ENCODE results near the gene C2. TPM values are rescaled to one million over a fixed set of nuclear protein-coding genes. Genes with fewer than 3 reads are reported as not detected.
A peak's percentile ranks its signal among the peaks of the same experiment; 100 is the strongest.

C2 gene
- total and polyA plus RNA-seq, 4 donors: 28.6 to 230 (median 132) TPM

DNA sequence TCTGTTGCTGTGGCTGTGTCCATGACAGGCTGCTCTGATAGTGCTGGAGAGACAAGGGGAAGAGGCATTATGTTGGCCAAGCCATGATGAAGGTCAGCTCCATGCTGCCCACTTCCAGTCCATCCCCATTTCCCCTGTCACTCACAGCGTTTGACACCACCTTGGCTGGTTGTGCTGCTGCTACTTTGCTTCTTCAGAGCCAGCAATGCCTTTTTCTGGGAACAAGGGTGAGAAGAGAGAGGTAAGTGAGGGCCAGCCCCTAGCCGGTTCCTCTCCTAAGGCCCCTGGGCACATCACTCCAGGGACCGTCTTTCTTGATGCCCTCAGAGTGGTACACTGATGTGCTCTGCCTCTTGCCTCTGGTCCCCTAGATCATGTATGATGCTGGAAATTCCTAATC lies 29.3 kb downstream of the C2 start:
- WGBS, 2 donors: 63% methylated on average over 3 of the region's 3 CpGs
- no peak overlapping the region for H3K4me3 ChIP-seq
- H3K9me3 ChIP-seq (ENCODE audit: control insufficient read depth in 4 of 4, insufficient read depth in 3 of 4, low read length in 3 of 4): no peaks in the 10 kb centered on the region
- DNase-seq (no peak), ATAC-seq (ENCODE audit: insufficient read depth, low FRiP score) (no peak)
- TF ChIP-seq, protein P1, sequence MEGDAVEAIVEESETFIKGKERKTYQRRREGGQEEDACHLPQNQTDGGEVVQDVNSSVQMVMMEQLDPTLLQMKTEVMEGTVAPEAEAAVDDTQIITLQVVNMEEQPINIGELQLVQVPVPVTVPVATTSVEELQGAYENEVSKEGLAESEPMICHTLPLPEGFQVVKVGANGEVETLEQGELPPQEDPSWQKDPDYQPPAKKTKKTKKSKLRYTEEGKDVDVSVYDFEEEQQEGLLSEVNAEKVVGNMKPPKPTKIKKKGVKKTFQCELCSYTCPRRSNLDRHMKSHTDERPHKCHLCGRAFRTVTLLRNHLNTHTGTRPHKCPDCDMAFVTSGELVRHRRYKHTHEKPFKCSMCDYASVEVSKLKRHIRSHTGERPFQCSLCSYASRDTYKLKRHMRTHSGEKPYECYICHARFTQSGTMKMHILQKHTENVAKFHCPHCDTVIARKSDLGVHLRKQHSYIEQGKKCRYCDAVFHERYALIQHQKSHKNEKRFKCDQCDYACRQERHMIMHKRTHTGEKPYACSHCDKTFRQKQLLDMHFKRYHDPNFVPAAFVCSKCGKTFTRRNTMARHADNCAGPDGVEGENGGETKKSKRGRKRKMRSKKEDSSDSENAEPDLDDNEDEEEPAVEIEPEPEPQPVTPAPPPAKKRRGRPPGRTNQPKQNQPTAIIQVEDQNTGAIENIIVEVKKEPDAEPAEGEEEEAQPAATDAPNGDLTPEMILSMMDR (IDR thresholded peaks at IDR 0.05; ENCODE audit: control extremely low read depth, extremely low read depth): no peak
- H3K27ac ChIP-seq (ENCODE audit: low read depth in 1 of 2, low read length in 1 of 2): no peak overlapping the region
- peaks cover 4 to 19% (median 9%) of the 10 kb centered on the region in 5 donors for H3K4me1 ChIP-seq (ENCODE audit: control insufficient read depth in 5 of 5, insufficient read depth in 5 of 5, low read length in 5 of 5)
- peaks cover 16 to 39% (median 35%) of the 10 kb centered on the region in 4 donors for H3K36me3 ChIP-seq (ENCODE audit: control insufficient read depth in 4 of 4, insufficient read depth in 4 of 4, low read length in 4 of 4)
- no peaks in the 10 kb centered on the region for H3K27me3 ChIP-seq (ENCODE audit: control insufficient read depth in 3 of 3, insufficient read depth in 3 of 3, low read length in 2 of 3)
- H3K9ac ChIP-seq (ENCODE audit: insufficient read depth in 1 of 2, low read length in 2 of 2): no peak overlapping the region

DNA sequence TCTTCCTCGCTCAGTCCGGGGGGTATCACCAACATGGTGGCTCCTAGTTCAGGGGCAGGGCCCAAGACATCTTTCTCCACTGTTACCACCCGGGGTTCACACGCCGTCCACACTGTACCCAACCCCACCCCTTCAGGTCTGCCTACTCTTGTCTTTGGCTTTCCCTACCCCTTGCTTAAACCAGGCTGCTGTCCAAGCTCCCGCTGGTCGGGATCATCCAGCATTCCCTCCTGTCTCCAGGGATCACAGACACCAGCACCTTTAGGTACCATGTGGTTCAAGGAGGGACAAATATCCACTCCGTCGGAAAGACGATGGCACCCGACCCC lies 30.9 kb downstream of the C2 start:
- WGBS, 2 donors: 7 to 13% methylated on average over 11 of the region's 11 CpGs
- Histone ChIP-seq H3K27ac (ENCODE audit: low read depth in 1 of 2, low read length in 1 of 2) (peak overlapping the region; percentile 79 to 94), H3K4me3 (peak overlapping the region; percentile 82), H3K36me3 (ENCODE audit: control insufficient read depth in 4 of 4, insufficient read depth in 4 of 4, low read length in 4 of 4) (peaks cover 20 to 48% (median 25%) of the 10 kb centered on the region in 4 donors), H3K4me1 (ENCODE audit: control insufficient read depth in 5 of 5, insufficient read depth in 5 of 5, low read length in 5 of 5) (peaks cover 4 to 19% (median 9%) of the 10 kb centered on the region in 5 donors), H3K9me3 (ENCODE audit: control insufficient read depth in 4 of 4, insufficient read depth in 3 of 4, low read length in 3 of 4) (no peaks in the 10 kb centered on the region), H3K9ac (ENCODE audit: insufficient read depth in 1 of 2, low read length in 2 of 2) (peak overlapping the region; percentile 94 to 98), H3K27me3 (ENCODE audit: control insufficient read depth in 3 of 3, insufficient read depth in 3 of 3, low read length in 2 of 3) (no peaks in the 10 kb centered on the region)
- DNase-seq: no peak
- no peak for ATAC-seq (ENCODE audit: insufficient read depth, low FRiP score)
- TF ChIP-seq, protein P1 (IDR thresholded peaks at IDR 0.05; ENCODE audit: control extremely low read depth, extremely low read depth): no peak

DNA sequence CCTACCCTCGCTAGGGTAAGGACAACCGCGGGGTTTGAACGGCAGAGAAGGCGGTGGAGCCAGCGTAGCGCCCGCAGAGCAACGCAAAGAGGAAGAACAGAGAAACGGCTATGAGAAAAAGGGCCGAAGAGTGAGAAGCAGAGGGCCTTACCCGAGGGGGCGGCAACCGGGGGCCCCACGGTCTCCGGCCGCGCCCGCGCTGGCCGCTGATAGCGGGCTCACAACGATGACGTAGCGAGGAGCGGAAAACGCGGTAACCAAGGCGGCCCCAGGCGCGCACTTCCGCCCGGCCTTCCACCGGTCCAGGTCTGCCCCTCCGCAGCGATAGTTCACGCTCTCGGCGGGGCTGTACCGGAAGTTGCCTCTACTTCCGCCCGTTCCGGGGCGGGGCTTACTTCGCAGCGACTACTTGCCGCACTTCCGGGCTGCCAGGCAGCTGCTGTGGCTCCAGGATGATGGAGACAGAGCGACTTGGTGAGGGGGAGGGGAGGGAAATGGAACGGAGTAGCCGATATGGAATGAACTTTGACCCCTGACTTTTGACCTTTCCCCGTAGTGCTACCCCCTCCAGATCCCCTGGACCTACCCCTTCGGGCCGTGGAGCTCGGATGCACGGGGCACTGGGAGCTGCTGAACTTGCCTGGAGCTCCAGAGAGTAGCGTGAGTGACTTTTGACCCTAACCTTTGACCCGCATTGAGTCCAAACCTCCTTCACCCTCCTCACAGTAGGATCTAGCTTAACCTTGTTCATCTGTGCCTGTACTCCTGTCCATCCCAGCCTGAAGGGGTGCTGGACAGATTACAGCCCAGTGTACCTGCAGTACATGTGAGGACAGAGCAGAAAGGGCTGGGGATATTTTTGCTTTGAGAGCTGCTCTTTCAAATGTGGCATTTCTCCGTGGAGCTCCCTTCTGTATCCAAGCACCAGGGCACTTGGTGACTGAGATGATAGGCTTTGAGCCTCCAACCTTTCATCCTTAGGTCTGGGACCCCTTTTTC lies 31.5 kb downstream of the C2 start, which contains the start of the genes NELFE and SKIC2:
Gene NELFE, minus strand, starts transcription at position 231 of the 999 bp plus-strand sequence. CDS start 525 bp downstream, outside the sequence.
Gene SKIC2, plus strand, starts transcription at position 435 of the 999 bp plus-strand sequence. Its CDS starts 18 bp downstream, at position 453.
- DNase-seq (peak; percentile 99), ATAC-seq (ENCODE audit: insufficient read depth, low FRiP score) (peak; percentile 98)
- Histone ChIP-seq H3K36me3 (ENCODE audit: control insufficient read depth in 4 of 4, insufficient read depth in 4 of 4, low read length in 4 of 4) (peaks cover 15 to 49% (median 21%) of the 10 kb centered on the region in 4 donors), H3K4me1 (ENCODE audit: control insufficient read depth in 5 of 5, insufficient read depth in 5 of 5, low read length in 5 of 5) (peaks cover 4 to 19% (median 9%) of the 10 kb centered on the region in 5 donors), H3K9ac (ENCODE audit: insufficient read depth in 1 of 2, low read length in 2 of 2) (peak within 1 kb of the TSS; percentile 94 to 98), H3K9me3 (ENCODE audit: control insufficient read depth in 4 of 4, insufficient read depth in 3 of 4, low read length in 3 of 4) (no peaks in the 10 kb centered on the region), H3K4me3 (peak within 1 kb of the TSS; percentile 82), H3K27ac (ENCODE audit: low read depth in 1 of 2, low read length in 1 of 2) (peak within 1 kb of the TSS; percentile 79 to 94), H3K27me3 (ENCODE audit: control insufficient read depth in 3 of 3, insufficient read depth in 3 of 3, low read length in 2 of 3) (no peaks in the 10 kb centered on the region)
- TF ChIP-seq, protein P1 (IDR thresholded peaks at IDR 0.05; ENCODE audit: control extremely low read depth, extremely low read depth): no peak
- WGBS, 2 donors: 0 to 1% methylated on average over 53 to 59 of the region's 59 CpGs

Data from lung (tissue), 12 donors.